SK-N-SH treated with all-trans-retinoic acid at 6 μM for 48 hours (cell line): ENCODE measurements around the gene DENND1A.

Experiments
- ATAC-seq: fragments of 200-7000 bp; cut with Tn5 transposase; 3 replicates; pipeline ENCODE4 v1.9.1; 2020; ENCODE audit warnings: mild to moderate bottlenecking, moderate library complexity
- ARNTL ChIP-seq: fragments of 450-650 bp; formaldehyde crosslinking; IDR thresholded peaks from 2 replicates; pipeline ENCODE4 v1.5.0; 2020; ENCODE audit warnings: low read depth, mild to moderate bottlenecking, moderate library complexity, borderline replicate concordance
- BACH2 ChIP-seq: fragments of 250-450 bp; sonication (Bioruptor Pico); IDR thresholded peaks from 2 replicates; pipeline ENCODE4 v1.9.0; 2021; ENCODE audit warnings: mild to moderate bottlenecking, borderline replicate concordance
- CREB5 ChIP-seq: fragments of 250-450 bp; sonication (Bioruptor Pico); IDR thresholded peaks from 2 replicates; pipeline ENCODE4 v1.5.1; 2020; ENCODE audit warnings: low read depth, mild to moderate bottlenecking, moderate library complexity
- CSDC2 ChIP-seq: fragments of 250-450 bp; sonication (Bioruptor Pico); IDR thresholded peaks from 2 replicates; pipeline ENCODE4 v1.5.0; 2020; ENCODE audit warnings: mild to moderate bottlenecking, moderate library complexity
- CSRNP3 ChIP-seq: fragments of 250-450 bp; sonication (Bioruptor Pico); IDR thresholded peaks from 2 replicates; pipeline ENCODE4 v1.5.1; 2021; ENCODE audit warnings: mild to moderate bottlenecking, moderate library complexity
- ESRRG ChIP-seq: fragments of 250-450 bp; sonication (Bioruptor Pico); IDR thresholded peaks from 2 replicates; pipeline ENCODE4 v1.6.1; 2021; ENCODE audit warnings: mild to moderate bottlenecking
- GLIS3 ChIP-seq: fragments of 250-450 bp; sonication (Bioruptor Pico); IDR thresholded peaks from 2 replicates; pipeline ENCODE4 v1.5.0; 2020; ENCODE audit warnings: mild to moderate bottlenecking, moderate library complexity
- ISL1 ChIP-seq: fragments of 250-450 bp; sonication (Bioruptor Pico); IDR thresholded peaks from 2 replicates; pipeline ENCODE4 v2.1.2; 2022; ENCODE audit warnings: mild to moderate bottlenecking, moderate library complexity
- OSR1 ChIP-seq: fragments of 250-450 bp; sonication (Bioruptor Pico); IDR thresholded peaks from 2 replicates; pipeline ENCODE4 v1.8.0; 2022; ENCODE audit warnings: moderate library complexity, mild to moderate bottlenecking, inconsistent platforms
- PATZ1 ChIP-seq: fragments of 250-450 bp; sonication (Bioruptor Pico); IDR thresholded peaks from 2 replicates; pipeline ENCODE4 v1.8.0; 2020; ENCODE audit warnings: mild to moderate bottlenecking, moderate library complexity, borderline replicate concordance
- POU6F1 ChIP-seq: fragments of 250-450 bp; sonication (Bioruptor Pico); IDR thresholded peaks from 2 replicates; pipeline ENCODE4 v1.8.0; 2021; ENCODE audit warnings: low read depth, mild to moderate bottlenecking, moderate library complexity, borderline replicate concordance
- PPARA ChIP-seq: fragments of 250-450 bp; sonication (Bioruptor Pico); IDR thresholded peaks from 2 replicates; pipeline ENCODE4 v1.5.0; 2020; ENCODE audit warnings: mild to moderate bottlenecking, borderline replicate concordance
- RARB ChIP-seq: fragments of 250-450 bp; sonication (Bioruptor Pico); IDR thresholded peaks from 2 replicates; pipeline ENCODE4 v1.8.0; 2021; ENCODE audit warnings: mild to moderate bottlenecking, moderate library complexity
- SNAI2 ChIP-seq: fragments of 250-450 bp; sonication (Bioruptor Pico); IDR thresholded peaks from 2 replicates; pipeline ENCODE4 v1.5.0; 2020; ENCODE audit warnings: mild to moderate bottlenecking, moderate library complexity
- TOX ChIP-seq: fragments of 250-450 bp; sonication (Bioruptor Pico); IDR thresholded peaks from 2 replicates; pipeline ENCODE4 v1.8.0; 2021; ENCODE audit warnings: mild to moderate bottlenecking, moderate library complexity, borderline replicate concordance
- ZC3H10 ChIP-seq: fragments of 250-450 bp; sonication (Bioruptor Pico); IDR thresholded peaks from 2 replicates; pipeline ENCODE4 v1.5.1; 2021; ENCODE audit warnings: mild to moderate bottlenecking, moderate library complexity
- ZFP3 ChIP-seq: fragments of 250-450 bp; sonication (Bioruptor Pico); IDR thresholded peaks from 2 replicates; pipeline ENCODE4 v1.5.0; 2020; ENCODE audit warnings: mild to moderate bottlenecking, moderate library complexity
- ZFP30 ChIP-seq: fragments of 450-650 bp; formaldehyde crosslinking; IDR thresholded peaks from 2 replicates; pipeline ENCODE4 v1.5.0; 2022; ENCODE audit warnings: mild to moderate bottlenecking, moderate library complexity
- ZNF565 ChIP-seq: fragments of 450-650 bp; formaldehyde crosslinking; conservative IDR thresholded peaks from 2 replicates; pipeline ENCODE4 v1.5.0; 2020; ENCODE audit warnings: low read depth, mild to moderate bottlenecking, moderate library complexity
- ZNF70 ChIP-seq: fragments of 450-650 bp; formaldehyde crosslinking; IDR thresholded peaks from 2 replicates; pipeline ENCODE4 v1.5.0; 2020; ENCODE audit warnings: mild to moderate bottlenecking, moderate library complexity
- ZNF8 ChIP-seq: fragments of 450-650 bp; formaldehyde crosslinking; IDR thresholded peaks from 2 replicates; pipeline ENCODE4 v1.5.0; 2020; ENCODE audit warnings: mild to moderate bottlenecking, moderate library complexity

Gene DENND1A

GRCh38 chr9:123792501-123792900 lies 137.4 kb downstream of the DENND1A start:
- no peak for ATAC-seq
- TF ChIP-seq SNAI2 (CRISPR knock-in tag) (no peak), CREB5 (CRISPR knock-in tag) (no peak), ESRRG (CRISPR knock-in tag) (no peak), BACH2 (CRISPR knock-in tag) (no peak), RARB (no peak), CSRNP3 (CRISPR knock-in tag) (no peak), ZC3H10 (CRISPR knock-in tag) (no peak), ZFP30 (CRISPR knock-in tag) (no peak), OSR1 (no peak), POU6F1 (no peak), PPARA (CRISPR knock-in tag) (no peak), CSDC2 (CRISPR knock-in tag) (no peak), GLIS3 (CRISPR knock-in tag) (no peak), ZNF565 (CRISPR knock-in tag) (no peak), TOX (no peak), ARNTL (CRISPR knock-in tag) (no peak), ZFP3 (no peak), PATZ1 (CRISPR knock-in tag) (no peak), ZNF70 (CRISPR knock-in tag) (no peak)

- TF ChIP-seq ZNF70 (CRISPR knock-in tag) (no peak), ZC3H10 (CRISPR knock-in tag) (no peak), ISL1 (no peak), CSDC2 (CRISPR knock-in tag) (no peak), ZFP3 (no peak), CSRNP3 (CRISPR knock-in tag) (no peak), TOX (no peak), SNAI2 (CRISPR knock-in tag) (no peak)
- ATAC-seq, result no peak
Measured at GRCh38 chr9:123789554-123790292, 140.2 kb downstream of the DENND1A start.

GRCh38 chr9:123787416-123787815 lies 142.5 kb downstream of the DENND1A start:
- no peak for ATAC-seq
- TF ChIP-seq BACH2 (CRISPR knock-in tag) (no peak), PPARA (CRISPR knock-in tag) (no peak), OSR1 (no peak), RARB (no peak), POU6F1 (no peak), ZNF8 (CRISPR knock-in tag) (no peak), TOX (no peak), CREB5 (CRISPR knock-in tag) (no peak), ZNF70 (CRISPR knock-in tag) (no peak), ZC3H10 (CRISPR knock-in tag) (no peak)
